ENCODE results near the gene EEA1. TPM values are rescaled to one million over a fixed set of nuclear protein-coding genes. Genes with fewer than 3 reads are reported as not detected.
A peak's percentile ranks its signal among the peaks of the same experiment; 100 is the strongest.

EEA1 gene
- total RNA-seq, 4 donors from 2014 or later = 18.6 to 28.7 (median 20.8) TPM

GRCh38 chr12:92863251-92863650 lies 65.8 kb downstream of the EEA1 start:
- TF ChIP-seq CTCF (IDR thresholded peaks at IDR 0.05 in 4 of 5, conservative IDR thresholded peaks at IDR 0.05 in 1 of 5) = no peak
- TF ChIP-seq POLR2A (IDR thresholded peaks at IDR 0.05) = no peak
- no peak overlapping the region for H3K4me3 ChIP-seq
- intact Hi-C loops (cut with DNase I; ENCODE audit: low total_unique reads) (no loop called here), in situ Hi-C loops (cut with MboI; ENCODE audit: low sequenced_read_pairs in 4 of 4) (no loop called here)
- no peaks in the 10 kb centered on the region for H3K9me3 ChIP-seq
- no peaks in the 10 kb centered on the region for H3K27me3 ChIP-seq
- H3K27ac ChIP-seq = no peak overlapping the region
- ATAC-seq (no peak), DNase-seq (no peak)
- peaks cover 17 to 27% of the 10 kb centered on the region in 2 donors for H3K4me1 ChIP-seq
- H3K36me3 ChIP-seq = peaks cover 0 to 7% of the 10 kb centered on the region in 2 donors

GRCh38 chr12:92861381-92861780 lies 67.7 kb downstream of the EEA1 start:
- DNase-seq (no peak), ATAC-seq (no peak)
- peaks cover 0 to 7% of the 10 kb centered on the region in 2 donors for H3K36me3 ChIP-seq
- no peaks in the 10 kb centered on the region for H3K27me3 ChIP-seq
- in situ Hi-C loops (cut with MboI; ENCODE audit: low sequenced_read_pairs in 4 of 4) (no loop called here), intact Hi-C loops (cut with DNase I; ENCODE audit: low total_unique reads) (no loop called here)
- no peak overlapping the region for H3K27ac ChIP-seq
- no peak overlapping the region for H3K4me3 ChIP-seq
- peaks cover 4 to 9% of the 10 kb centered on the region in 2 donors for H3K4me1 ChIP-seq
- H3K9me3 ChIP-seq = no peaks in the 10 kb centered on the region
- no peak for TF ChIP-seq CTCF (IDR thresholded peaks at IDR 0.05 in 4 of 5, conservative IDR thresholded peaks at IDR 0.05 in 1 of 5)
- TF ChIP-seq POLR2A (IDR thresholded peaks at IDR 0.05) = no peak

- Histone ChIP-seq H3K4me3 (no peak overlapping the region), H3K4me1 (peaks cover 4 to 8% of the 10 kb centered on the region in 2 donors), H3K9me3 (no peaks in the 10 kb centered on the region), H3K27me3 (no peaks in the 10 kb centered on the region), H3K27ac (peak overlapping the region; percentile 41 to 61 (median 54)), H3K36me3 (peaks cover 0 to 7% of the 10 kb centered on the region in 2 donors)
- intact Hi-C loops (cut with DNase I; ENCODE audit: low total_unique reads) = no loop called here
- no peak for TF ChIP-seq CTCF (IDR thresholded peaks at IDR 0.05 in 4 of 5, conservative IDR thresholded peaks at IDR 0.05 in 1 of 5)
- no peak for TF ChIP-seq POLR2A (IDR thresholded peaks at IDR 0.05)
- DNase-seq = no peak
- ATAC-seq = peak; percentile 41 to 61
- in situ Hi-C loops (cut with MboI; ENCODE audit: low sequenced_read_pairs in 4 of 4) = no loop called here
Observed at GRCh38 chr12:92860521-92860920, 68.6 kb downstream of the EEA1 start.

GRCh38 chr12:92859650-92860386 lies 69.3 kb downstream of the EEA1 start:
- TF ChIP-seq POLR2A (IDR thresholded peaks at IDR 0.05) = no peak
- peak in 1 of 5 experiments; percentile 8 for TF ChIP-seq CTCF (IDR thresholded peaks at IDR 0.05 in 4 of 5, conservative IDR thresholded peaks at IDR 0.05 in 1 of 5)
- Histone ChIP-seq H3K4me3 (no peak overlapping the region), H3K36me3 (peaks cover 0 to 7% of the 10 kb centered on the region in 2 donors), H3K27ac (peak overlapping the region; percentile 41 to 61 (median 54)), H3K4me1 (peaks cover 4 to 8% of the 10 kb centered on the region in 2 donors), H3K27me3 (no peaks in the 10 kb centered on the region), H3K9me3 (no peaks in the 10 kb centered on the region)
- in situ Hi-C loops (cut with MboI; ENCODE audit: low sequenced_read_pairs in 4 of 4) = no loop called here
- intact Hi-C loops (cut with DNase I; ENCODE audit: low total_unique reads) = no loop called here
- ATAC-seq (peak; percentile 46 to 61), DNase-seq (no peak)

All from gastrocnemius medialis (tissue), 4 donors.